ENCODE data around the gene TRIM44.

TRIM44 gene

GRCh38 chr11:35623621-35624168 is 38.9 kb upstream of the TRIM44 start:
- Mint-ChIP-seq H3K4me3 (no peak overlapping the region), H3K27ac (no peak overlapping the region), H3K4me1 (ENCODE audit: low read depth) (no peaks in the 10 kb centered on the region), H3K27me3 (ENCODE audit: low read depth) (peaks cover 65% of the 10 kb centered on the region), H3K9me3 (no peaks in the 10 kb centered on the region), H3K36me3 (ENCODE audit: low read depth) (no peaks in the 10 kb centered on the region)
- DNase-seq (ENCODE audit: low spot score): no peak

- H3K4me3 Mint-ChIP-seq: no peak overlapping the region
- H3K27ac Mint-ChIP-seq: no peak overlapping the region
- no peaks in the 10 kb centered on the region for H3K4me1 Mint-ChIP-seq (ENCODE audit: low read depth)
- no peaks in the 10 kb centered on the region for H3K9me3 Mint-ChIP-seq
- H3K36me3 Mint-ChIP-seq (ENCODE audit: low read depth): no peaks in the 10 kb centered on the region
- DNase-seq (ENCODE audit: low spot score): no peak
- H3K27me3 Mint-ChIP-seq (ENCODE audit: low read depth): peaks cover 69% of the 10 kb centered on the region
These were observed 38.3 kb upstream of the TRIM44 start for GRCh38 chr11:35624316-35624715.

DNA sequence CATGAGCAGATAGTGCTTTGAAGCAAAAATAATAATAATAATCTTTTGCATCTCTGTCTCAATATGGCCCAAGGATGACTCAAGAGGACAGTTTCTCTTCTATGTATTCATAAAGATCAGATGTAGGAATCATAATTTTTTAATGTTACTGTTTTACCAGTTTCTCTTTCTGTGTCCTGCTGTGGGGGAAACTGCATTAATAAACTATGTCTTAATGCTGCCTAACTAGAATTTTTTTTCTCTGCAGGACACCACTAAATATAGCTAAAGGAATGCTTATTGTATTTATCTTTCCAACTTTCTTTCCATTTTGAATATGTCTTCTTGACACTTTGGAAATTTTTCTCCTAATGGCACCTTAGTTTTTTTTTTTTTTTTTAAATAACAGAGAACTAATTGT is 37.8 kb upstream of the TRIM44 start:
- Mint-ChIP-seq H3K27me3 (ENCODE audit: low read depth) (peaks cover 65% of the 10 kb centered on the region), H3K27ac (no peak overlapping the region), H3K9me3 (no peaks in the 10 kb centered on the region), H3K36me3 (ENCODE audit: low read depth) (no peaks in the 10 kb centered on the region), H3K4me1 (ENCODE audit: low read depth) (no peaks in the 10 kb centered on the region), H3K4me3 (no peak overlapping the region)
- no peak for DNase-seq (ENCODE audit: low spot score)

DNA sequence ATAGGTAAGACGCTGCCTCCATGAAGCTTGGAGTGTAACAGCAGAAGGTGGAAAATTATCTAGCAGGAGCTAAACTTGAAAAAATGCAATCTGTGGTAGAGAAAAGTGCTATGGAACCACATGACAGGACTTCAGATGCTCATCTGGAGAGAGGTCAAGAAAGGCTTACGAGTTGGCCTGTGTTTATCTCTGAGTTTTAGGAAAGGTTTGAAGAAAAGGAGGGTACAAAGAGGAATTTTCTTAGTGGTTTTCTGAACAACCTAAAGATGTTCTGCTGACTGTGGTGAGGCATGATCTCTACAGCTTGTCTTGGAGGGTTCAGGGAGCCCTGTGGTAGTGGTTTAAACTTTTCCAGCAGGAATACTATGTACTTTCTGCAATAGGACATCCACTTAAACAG is 36.1 kb upstream of the TRIM44 start:
- Mint-ChIP-seq H3K9me3 (no peaks in the 10 kb centered on the region), H3K27me3 (ENCODE audit: low read depth) (peaks cover 55% of the 10 kb centered on the region), H3K36me3 (ENCODE audit: low read depth) (no peaks in the 10 kb centered on the region), H3K27ac (no peak overlapping the region), H3K4me1 (ENCODE audit: low read depth) (no peaks in the 10 kb centered on the region), H3K4me3 (no peak overlapping the region)
- no peak for DNase-seq (ENCODE audit: low spot score)

GRCh38 chr11:35629511-35629910 is 33.1 kb upstream of the TRIM44 start:
- H3K9me3 Mint-ChIP-seq: no peaks in the 10 kb centered on the region
- no peak for DNase-seq (ENCODE audit: low spot score)
- no peak overlapping the region for H3K4me3 Mint-ChIP-seq
- H3K27ac Mint-ChIP-seq: no peak overlapping the region
- no peaks in the 10 kb centered on the region for H3K36me3 Mint-ChIP-seq (ENCODE audit: low read depth)
- H3K27me3 Mint-ChIP-seq (ENCODE audit: low read depth): peaks cover 31% of the 10 kb centered on the region
- H3K4me1 Mint-ChIP-seq (ENCODE audit: low read depth): no peaks in the 10 kb centered on the region

GRCh38 chr11:35629914-35630313 is 32.7 kb upstream of the TRIM44 start:
- Mint-ChIP-seq H3K36me3 (ENCODE audit: low read depth) (no peaks in the 10 kb centered on the region), H3K9me3 (no peaks in the 10 kb centered on the region), H3K27ac (no peak overlapping the region), H3K4me3 (no peak overlapping the region), H3K27me3 (ENCODE audit: low read depth) (peaks cover 31% of the 10 kb centered on the region), H3K4me1 (ENCODE audit: low read depth) (no peaks in the 10 kb centered on the region)
- no peak for DNase-seq (ENCODE audit: low spot score)

- H3K4me3 Mint-ChIP-seq: no peak overlapping the region
- no peaks in the 10 kb centered on the region for H3K4me1 Mint-ChIP-seq (ENCODE audit: low read depth)
- no peak for DNase-seq (ENCODE audit: low spot score)
- peaks cover 28% of the 10 kb centered on the region for H3K27me3 Mint-ChIP-seq (ENCODE audit: low read depth)
- no peak overlapping the region for H3K27ac Mint-ChIP-seq
- no peaks in the 10 kb centered on the region for H3K36me3 Mint-ChIP-seq (ENCODE audit: low read depth)
- H3K9me3 Mint-ChIP-seq: no peaks in the 10 kb centered on the region
These were observed 30.7 kb upstream of the TRIM44 start for GRCh38 chr11:35631891-35632290.

GRCh38 chr11:35632301-35632700 is 30.3 kb upstream of the TRIM44 start:
- H3K36me3 Mint-ChIP-seq (ENCODE audit: low read depth): no peaks in the 10 kb centered on the region
- no peak overlapping the region for H3K4me3 Mint-ChIP-seq
- no peak overlapping the region for H3K27ac Mint-ChIP-seq
- H3K9me3 Mint-ChIP-seq: no peaks in the 10 kb centered on the region
- no peaks in the 10 kb centered on the region for H3K4me1 Mint-ChIP-seq (ENCODE audit: low read depth)
- DNase-seq (ENCODE audit: low spot score): no peak
- H3K27me3 Mint-ChIP-seq (ENCODE audit: low read depth): peaks cover 26% of the 10 kb centered on the region

DNA sequence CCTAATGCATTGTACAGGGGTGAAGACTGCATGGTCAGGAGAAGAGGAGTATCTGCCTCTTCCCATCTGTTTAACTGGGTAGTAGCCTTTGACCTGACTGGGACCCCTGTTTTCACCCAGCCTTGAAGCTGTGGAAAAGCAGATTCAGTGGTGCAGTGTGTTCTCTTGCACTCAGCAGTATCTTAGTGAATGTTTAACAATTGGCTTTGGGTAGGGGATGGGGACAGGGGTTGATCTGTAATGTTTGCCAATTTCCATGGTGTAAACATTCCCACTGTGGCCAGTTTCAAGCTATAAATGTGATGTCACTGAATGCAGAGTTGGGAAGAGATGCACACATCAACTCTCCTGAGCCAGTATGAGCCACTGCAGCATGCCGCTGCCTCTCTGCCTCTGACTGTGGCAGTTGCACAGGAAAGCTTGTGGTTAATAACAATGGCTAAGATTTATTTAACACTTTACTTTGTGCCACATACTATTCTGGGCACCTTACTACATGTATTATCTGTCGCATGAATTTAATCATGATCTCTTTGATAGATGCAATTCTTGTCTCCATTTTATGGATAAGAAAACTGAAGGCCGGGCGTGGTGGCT is 28.6 kb upstream of the TRIM44 start:
- no peaks in the 10 kb centered on the region for H3K4me1 Mint-ChIP-seq (ENCODE audit: low read depth)
- no peak for DNase-seq (ENCODE audit: low spot score)
- H3K27me3 Mint-ChIP-seq (ENCODE audit: low read depth): peaks cover 27% of the 10 kb centered on the region
- no peaks in the 10 kb centered on the region for H3K9me3 Mint-ChIP-seq
- H3K4me3 Mint-ChIP-seq: no peak overlapping the region
- H3K27ac Mint-ChIP-seq: no peak overlapping the region
- H3K36me3 Mint-ChIP-seq (ENCODE audit: low read depth): no peaks in the 10 kb centered on the region

GRCh38 chr11:35635933-35636332 is 26.6 kb upstream of the TRIM44 start:
- H3K27ac Mint-ChIP-seq: no peak overlapping the region

GRCh38 chr11:35639591-35640179 is 22.9 kb upstream of the TRIM44 start:
- no peaks in the 10 kb centered on the region for H3K9me3 Mint-ChIP-seq
- DNase-seq (ENCODE audit: low spot score): no peak
- no peaks in the 10 kb centered on the region for H3K4me1 Mint-ChIP-seq (ENCODE audit: low read depth)
- no peak overlapping the region for H3K27ac Mint-ChIP-seq
- no peaks in the 10 kb centered on the region for H3K36me3 Mint-ChIP-seq (ENCODE audit: low read depth)
- H3K4me3 Mint-ChIP-seq: no peak overlapping the region
- H3K27me3 Mint-ChIP-seq (ENCODE audit: low read depth): peaks cover 16% of the 10 kb centered on the region

More at GRCh38 chr11:35635933-35636332, 26.6 kb upstream of the TRIM44 start:
- no peak overlapping the region for H3K4me3 Mint-ChIP-seq
- H3K36me3 Mint-ChIP-seq (ENCODE audit: low read depth): no peaks in the 10 kb centered on the region
- H3K9me3 Mint-ChIP-seq: no peaks in the 10 kb centered on the region
- H3K4me1 Mint-ChIP-seq (ENCODE audit: low read depth): no peaks in the 10 kb centered on the region
- DNase-seq (ENCODE audit: low spot score): no peak
- peaks cover 22% of the 10 kb centered on the region for H3K27me3 Mint-ChIP-seq (ENCODE audit: low read depth)

- no peak for DNase-seq (ENCODE audit: low spot score)
- Mint-ChIP-seq H3K27me3 (ENCODE audit: low read depth) (peaks cover 19% of the 10 kb centered on the region), H3K27ac (no peak overlapping the region), H3K4me1 (ENCODE audit: low read depth) (no peaks in the 10 kb centered on the region), H3K4me3 (no peak overlapping the region), H3K36me3 (ENCODE audit: low read depth) (no peaks in the 10 kb centered on the region), H3K9me3 (no peaks in the 10 kb centered on the region)
These were observed 21.2 kb upstream of the TRIM44 start for GRCh38 chr11:35641171-35641897.

- H3K9me3 Mint-ChIP-seq: no peaks in the 10 kb centered on the region
These were observed 20.6 kb upstream of the TRIM44 start for GRCh38 chr11:35641964-35642363.

GRCh38 chr11:35647421-35648093 is 15.0 kb upstream of the TRIM44 start:
- H3K36me3 Mint-ChIP-seq (ENCODE audit: low read depth): no peaks in the 10 kb centered on the region
- H3K27me3 Mint-ChIP-seq (ENCODE audit: low read depth): peaks cover 22% of the 10 kb centered on the region
- no peaks in the 10 kb centered on the region for H3K4me1 Mint-ChIP-seq (ENCODE audit: low read depth)
- H3K4me3 Mint-ChIP-seq: no peak overlapping the region
- H3K9me3 Mint-ChIP-seq: no peaks in the 10 kb centered on the region
- H3K27ac Mint-ChIP-seq: no peak overlapping the region
- DNase-seq (ENCODE audit: low spot score): no peak

More at GRCh38 chr11:35641964-35642363, 20.6 kb upstream of the TRIM44 start:
- Mint-ChIP-seq H3K36me3 (ENCODE audit: low read depth) (no peaks in the 10 kb centered on the region), H3K4me3 (no peak overlapping the region), H3K27me3 (ENCODE audit: low read depth) (peaks cover 23% of the 10 kb centered on the region), H3K27ac (no peak overlapping the region), H3K4me1 (ENCODE audit: low read depth) (no peaks in the 10 kb centered on the region)
- DNase-seq (ENCODE audit: low spot score): no peak

Measured in T-helper 2 cell treated with Interferon-gamma antibody and Interleukin-4, amounts not matched to agents 5 μg/mL and 100 μg/mL, for 36 hours (primary cell).